Measurements from ENCODE around the gene FBXO21.

DNA sequence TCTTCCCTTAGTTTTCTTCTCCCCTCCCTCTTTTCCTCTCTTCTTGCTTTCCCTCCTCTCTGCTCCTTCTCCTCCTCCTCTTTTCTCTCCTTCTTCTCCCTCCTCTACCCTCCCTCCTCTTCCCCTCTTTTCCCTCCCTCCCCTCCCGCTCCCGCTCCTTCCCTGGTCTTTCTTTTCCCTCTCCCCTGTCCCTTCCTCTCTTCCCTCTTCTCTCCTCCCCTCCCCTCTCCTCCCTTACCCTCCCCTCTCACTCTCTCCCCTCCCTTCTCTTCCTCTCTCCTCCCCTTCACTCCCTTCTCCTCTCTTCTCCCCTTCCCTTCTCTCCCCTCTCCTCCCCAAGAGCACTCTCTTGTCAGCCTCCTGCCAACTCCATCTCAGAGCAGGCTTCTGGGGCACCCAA is 17.4 kb upstream of the FBXO21 start:
- TF ChIP-seq, protein P1, sequence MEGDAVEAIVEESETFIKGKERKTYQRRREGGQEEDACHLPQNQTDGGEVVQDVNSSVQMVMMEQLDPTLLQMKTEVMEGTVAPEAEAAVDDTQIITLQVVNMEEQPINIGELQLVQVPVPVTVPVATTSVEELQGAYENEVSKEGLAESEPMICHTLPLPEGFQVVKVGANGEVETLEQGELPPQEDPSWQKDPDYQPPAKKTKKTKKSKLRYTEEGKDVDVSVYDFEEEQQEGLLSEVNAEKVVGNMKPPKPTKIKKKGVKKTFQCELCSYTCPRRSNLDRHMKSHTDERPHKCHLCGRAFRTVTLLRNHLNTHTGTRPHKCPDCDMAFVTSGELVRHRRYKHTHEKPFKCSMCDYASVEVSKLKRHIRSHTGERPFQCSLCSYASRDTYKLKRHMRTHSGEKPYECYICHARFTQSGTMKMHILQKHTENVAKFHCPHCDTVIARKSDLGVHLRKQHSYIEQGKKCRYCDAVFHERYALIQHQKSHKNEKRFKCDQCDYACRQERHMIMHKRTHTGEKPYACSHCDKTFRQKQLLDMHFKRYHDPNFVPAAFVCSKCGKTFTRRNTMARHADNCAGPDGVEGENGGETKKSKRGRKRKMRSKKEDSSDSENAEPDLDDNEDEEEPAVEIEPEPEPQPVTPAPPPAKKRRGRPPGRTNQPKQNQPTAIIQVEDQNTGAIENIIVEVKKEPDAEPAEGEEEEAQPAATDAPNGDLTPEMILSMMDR (IDR thresholded peaks at IDR 0.05): no peak
- no peak for TF ChIP-seq POLR2AphosphoS5 (IDR thresholded peaks at IDR 0.05)

All from stomach (tissue), 4 donors.